Ascending aorta (tissue), 2 donors: ENCODE measurements around the gene BCAS1. TPM values are rescaled to one million over a fixed set of nuclear protein-coding genes. Genes with fewer than 3 reads are reported as not detected.

Source experiments
- DNase-seq, 2 donors: peaks; one replicate each; pipeline ENCODE4 v3.0.0-alpha.2; 2019; ENCODE audit warnings: low spot score in 2 of 2
- H3K27ac ChIP-seq, 2 donors: fragments of 200-600 bp; sonication (generic); one replicate each; pipeline ENCODE4 v1.5.1; 2016 to 2017; ENCODE audit warnings: mild to moderate bottlenecking in 1 of 2
- H3K27me3 ChIP-seq: fragments of 200-600 bp; sonication (generic); one replicate; pipeline ENCODE4 v1.5.1; 2017
- H3K36me3 ChIP-seq, 2 donors: fragments of 200-600 bp; sonication (generic); one replicate each; pipeline ENCODE4 v1.5.1; 2016
- H3K4me1 ChIP-seq, 2 donors: fragments of 200-600 bp; sonication (generic); one replicate each; pipeline ENCODE4 v1.5.1; 2016 to 2017; ENCODE audit warnings: mild to moderate bottlenecking in 1 of 2
- H3K4me3 ChIP-seq, 2 donors: fragments of 200-600 bp; sonication (generic); one replicate each; pipeline ENCODE4 v1.5.1; 2016 to 2017; ENCODE audit warnings: mild to moderate bottlenecking in 1 of 2
- H3K9me3 ChIP-seq, 2 donors: fragments of 200-600 bp; sonication (generic); one replicate each; pipeline ENCODE4 v1.5.1; 2016
- intact Hi-C: fragments of 100-400 bp; cut with DNase I; formaldehyde crosslinking; loops from one replicate; pipeline ENCODE4 v1.15.1; 2023
- total RNA-seq: library from RNA; depleted of rRNA; stranded (reverse); fragments of >200 nt; gene quantifications from one replicate; pipeline ENCODE4 v1.1.0, GENCODE V29; 2016
- TF ChIP-seq, protein P1 (sequence below), 3 experiments: fragments of 200-600 bp in 2 of 3; fragments of 450-650 bp in 1 of 3; sonication (generic) in 2 of 3; IDR thresholded peaks; one replicate each; pipeline ENCODE4 v1.5.1; 2016 to 2019; ENCODE audit warnings: antibody characterized with exemption in 3 of 3, mild to moderate bottlenecking in 1 of 3, moderate library complexity in 1 of 3

BCAS1 gene
- total RNA-seq, 1 donor from 2014 or later, result not detected

DNA sequence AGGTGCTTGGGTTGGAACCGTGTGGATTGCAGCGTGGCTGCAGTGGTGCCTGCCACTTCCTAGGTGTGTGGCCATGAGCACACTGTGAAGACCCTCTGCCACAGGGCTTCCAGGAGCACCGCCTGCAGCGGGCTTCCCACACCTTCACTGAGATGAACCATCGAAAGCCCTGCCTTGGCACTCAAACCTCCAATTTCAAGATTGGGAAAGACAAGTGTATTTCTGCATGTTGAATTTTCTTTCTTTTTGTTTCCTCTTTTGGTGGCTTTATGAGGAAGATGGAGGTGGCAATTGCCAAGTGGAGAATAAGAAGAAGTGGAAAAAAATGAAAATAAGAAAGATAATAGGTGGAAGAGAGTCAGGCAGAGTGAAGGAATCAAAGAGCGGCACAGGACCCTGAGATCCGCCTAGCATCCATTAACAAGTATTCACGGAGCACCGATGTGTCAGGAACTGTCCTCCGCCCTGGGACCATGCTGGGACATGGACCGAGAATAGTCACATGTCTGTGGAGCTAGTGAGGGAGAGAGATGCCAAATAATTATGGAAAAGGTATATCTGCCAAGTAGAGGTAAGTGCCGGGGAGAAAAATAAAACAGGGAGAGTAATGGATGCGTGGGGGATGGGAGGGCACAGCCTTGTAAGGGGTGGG is 159.9 kb downstream of the BCAS1 start:
- H3K36me3 ChIP-seq, result no peaks in the 10 kb centered on the region
- no peak overlapping the region for H3K27ac ChIP-seq
- intact Hi-C loops, result loop anchor here (10.0 kb wide), 1 partner anchor 294 kb away; the partner anchor contains the start of gene PFDN4
- H3K27me3 ChIP-seq, result no peaks in the 10 kb centered on the region
- peaks cover 0 to 9% of the 10 kb centered on the region in 2 donors for H3K4me1 ChIP-seq
- no peak for DNase-seq
- H3K4me3 ChIP-seq, result no peak overlapping the region
- TF ChIP-seq, protein P1, sequence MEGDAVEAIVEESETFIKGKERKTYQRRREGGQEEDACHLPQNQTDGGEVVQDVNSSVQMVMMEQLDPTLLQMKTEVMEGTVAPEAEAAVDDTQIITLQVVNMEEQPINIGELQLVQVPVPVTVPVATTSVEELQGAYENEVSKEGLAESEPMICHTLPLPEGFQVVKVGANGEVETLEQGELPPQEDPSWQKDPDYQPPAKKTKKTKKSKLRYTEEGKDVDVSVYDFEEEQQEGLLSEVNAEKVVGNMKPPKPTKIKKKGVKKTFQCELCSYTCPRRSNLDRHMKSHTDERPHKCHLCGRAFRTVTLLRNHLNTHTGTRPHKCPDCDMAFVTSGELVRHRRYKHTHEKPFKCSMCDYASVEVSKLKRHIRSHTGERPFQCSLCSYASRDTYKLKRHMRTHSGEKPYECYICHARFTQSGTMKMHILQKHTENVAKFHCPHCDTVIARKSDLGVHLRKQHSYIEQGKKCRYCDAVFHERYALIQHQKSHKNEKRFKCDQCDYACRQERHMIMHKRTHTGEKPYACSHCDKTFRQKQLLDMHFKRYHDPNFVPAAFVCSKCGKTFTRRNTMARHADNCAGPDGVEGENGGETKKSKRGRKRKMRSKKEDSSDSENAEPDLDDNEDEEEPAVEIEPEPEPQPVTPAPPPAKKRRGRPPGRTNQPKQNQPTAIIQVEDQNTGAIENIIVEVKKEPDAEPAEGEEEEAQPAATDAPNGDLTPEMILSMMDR (IDR thresholded peaks at IDR 0.05), result no peak
- H3K9me3 ChIP-seq, result no peaks in the 10 kb centered on the region

DNA sequence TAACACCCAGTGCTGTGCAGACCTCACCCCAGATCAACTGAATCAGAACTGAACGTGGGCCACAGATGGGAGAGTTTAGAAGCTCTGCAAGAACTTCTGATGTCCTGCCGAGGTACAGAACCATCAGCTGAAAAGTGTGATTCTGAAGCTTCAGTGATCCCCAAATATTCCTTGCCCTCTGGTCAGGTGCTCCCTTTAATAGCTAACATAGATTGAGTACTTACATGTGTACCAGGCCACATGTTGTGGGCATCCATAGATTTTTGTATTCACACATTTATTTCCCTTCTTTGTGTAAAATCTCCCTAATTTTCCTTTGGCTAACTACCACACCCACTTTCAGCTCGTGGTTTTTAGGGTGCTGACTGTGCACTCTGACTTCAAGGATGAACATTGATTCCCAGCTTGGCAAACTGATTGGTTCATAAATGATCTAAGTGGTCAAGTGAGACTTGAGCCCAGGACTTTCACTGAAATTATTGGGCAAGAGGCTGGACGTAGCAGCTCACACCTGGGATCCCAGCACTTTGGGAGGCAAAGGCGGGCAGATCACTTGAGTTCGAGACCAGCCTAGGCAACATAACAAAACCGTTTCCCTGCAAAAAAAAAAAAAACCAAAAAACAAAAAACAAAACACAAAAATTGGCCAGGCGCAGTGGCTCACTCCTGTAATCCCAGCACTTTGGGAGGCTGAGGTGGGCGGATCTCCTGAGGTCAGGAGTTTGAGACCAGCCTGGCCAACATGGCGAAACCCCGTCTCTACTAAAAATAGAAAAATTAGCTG is 162.2 kb downstream of the BCAS1 start:
- TF ChIP-seq, protein P1 (IDR thresholded peaks at IDR 0.05), result no peak
- Histone ChIP-seq H3K9me3 (no peaks in the 10 kb centered on the region), H3K4me1 (no peaks in the 10 kb centered on the region), H3K27ac (no peak overlapping the region), H3K27me3 (no peaks in the 10 kb centered on the region), H3K4me3 (no peak overlapping the region), H3K36me3 (no peaks in the 10 kb centered on the region)
- no peak for DNase-seq
- intact Hi-C loops, result no loop called here

DNA sequence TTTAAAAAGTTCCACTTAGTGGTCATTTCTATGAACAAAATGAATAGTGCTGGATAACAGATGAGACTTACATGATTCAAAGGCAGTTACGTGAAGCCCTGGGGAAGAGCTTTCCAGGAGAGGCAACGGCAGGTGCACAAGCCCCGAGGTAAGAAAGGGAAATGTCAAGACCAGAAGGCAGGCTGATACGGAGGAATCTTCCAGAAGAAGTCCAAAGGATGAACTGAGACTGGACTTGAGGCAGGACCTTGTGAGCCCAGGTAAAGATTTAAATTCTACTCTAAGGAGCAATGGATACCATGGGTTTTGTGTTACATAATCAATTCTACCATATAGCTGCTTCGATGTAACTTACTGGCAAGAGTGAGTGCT is 164.6 kb downstream of the BCAS1 start:
- intact Hi-C loops, result no loop called here

DNA sequence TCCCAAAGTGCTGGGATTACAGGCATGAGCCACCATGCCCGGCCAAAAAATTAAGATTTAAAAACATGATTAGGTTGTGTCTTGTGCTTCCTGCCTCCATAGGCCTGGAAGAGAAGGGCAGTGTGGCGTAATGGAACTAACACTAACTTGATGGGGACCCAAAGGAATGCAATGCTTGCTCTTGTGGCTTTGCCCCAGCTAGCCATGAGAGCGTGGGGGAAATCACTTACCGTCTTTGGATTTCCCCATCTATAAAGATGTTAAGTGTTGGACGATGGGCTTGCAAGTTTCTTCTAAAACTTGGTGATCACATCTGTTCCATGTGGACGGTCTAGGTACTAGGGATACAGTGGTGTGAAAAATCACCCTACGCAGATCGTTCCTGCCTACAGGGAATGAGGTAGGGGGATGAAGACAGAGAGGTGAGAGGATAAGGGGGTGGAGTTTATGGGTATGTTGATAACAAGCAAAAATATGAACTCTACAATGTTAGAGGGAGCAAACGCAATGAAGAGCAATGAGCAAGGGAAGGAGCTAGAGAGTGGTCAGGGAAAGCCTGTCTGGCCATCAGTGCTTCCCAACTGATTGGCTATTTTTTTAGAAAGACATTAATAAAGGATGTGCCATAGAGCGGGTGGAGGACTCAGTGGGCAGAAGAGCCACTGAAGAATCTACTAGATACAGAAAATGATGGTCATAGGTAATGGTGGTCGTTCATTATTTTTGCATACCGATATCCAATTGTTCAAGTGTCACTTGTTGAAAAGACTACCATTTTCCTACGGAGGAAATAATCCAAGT is 165.2 kb downstream of the BCAS1 start:
- H3K27me3 ChIP-seq, result no peaks in the 10 kb centered on the region
- no peaks in the 10 kb centered on the region for H3K36me3 ChIP-seq
- no peaks in the 10 kb centered on the region for H3K9me3 ChIP-seq
- H3K4me3 ChIP-seq, result no peak overlapping the region
- no peak overlapping the region for H3K27ac ChIP-seq
- TF ChIP-seq, protein P1 (IDR thresholded peaks at IDR 0.05), result no peak
- intact Hi-C loops, result no loop called here
- DNase-seq, result no peak
- H3K4me1 ChIP-seq, result peaks cover 0 to 9% of the 10 kb centered on the region in 2 donors

More for the DNA sequence above, 164.6 kb downstream of the BCAS1 start:
- no peaks in the 10 kb centered on the region for H3K36me3 ChIP-seq
- no peak for DNase-seq
- H3K4me3 ChIP-seq, result no peak overlapping the region
- TF ChIP-seq, protein P1 (IDR thresholded peaks at IDR 0.05), result no peak
- H3K27me3 ChIP-seq, result no peaks in the 10 kb centered on the region
- H3K27ac ChIP-seq, result no peak overlapping the region
- no peaks in the 10 kb centered on the region for H3K9me3 ChIP-seq
- H3K4me1 ChIP-seq, result peaks cover 0 to 7% of the 10 kb centered on the region in 2 donors

DNA sequence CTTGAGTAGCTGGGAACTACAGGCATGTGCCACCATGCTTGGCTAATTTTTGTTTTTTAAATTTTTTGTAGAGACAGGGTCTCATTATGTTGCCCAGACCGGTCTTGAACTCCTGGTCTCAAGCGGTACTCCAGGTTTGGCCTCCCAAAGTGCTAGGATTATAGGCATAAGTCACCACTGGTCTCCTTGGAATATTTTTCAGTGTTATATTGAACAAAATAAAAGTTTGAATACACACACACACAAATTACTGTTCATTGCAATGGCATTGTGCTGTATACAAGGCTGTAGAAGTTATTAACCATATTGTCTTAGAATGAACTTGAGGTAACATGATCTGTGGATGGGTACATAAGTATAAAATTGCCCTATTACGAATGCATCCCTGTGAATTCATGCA is 166.1 kb downstream of the BCAS1 start:
- TF ChIP-seq, protein P1 (IDR thresholded peaks at IDR 0.05), result no peak
- no peak overlapping the region for H3K4me3 ChIP-seq
- DNase-seq, result no peak
- peaks cover 0 to 18% of the 10 kb centered on the region in 2 donors for H3K4me1 ChIP-seq
- no peaks in the 10 kb centered on the region for H3K27me3 ChIP-seq
- H3K9me3 ChIP-seq, result no peaks in the 10 kb centered on the region
- intact Hi-C loops, result no loop called here
- H3K36me3 ChIP-seq, result no peaks in the 10 kb centered on the region
- no peak overlapping the region for H3K27ac ChIP-seq
